Mammary epithelial cell (primary cell): ENCODE results near the gene CADM2.

Experiments
- EZH2 ChIP-seq: IDR thresholded peaks from 2 replicates; pipeline ENCODE4 v1.6.1; 2012; ENCODE audit warnings: low read length, inconsistent platforms, borderline replicate concordance
- TF ChIP-seq, protein P1 (sequence below), 2 donors: IDR thresholded peaks in 1 of 2; conservative IDR thresholded peaks in 1 of 2; 2 replicates each; pipeline ENCODE4 v1.5.1; 2011 to 2012; ENCODE audit warnings: inconsistent platforms in 2 of 2, low read length in 2 of 2, mild to moderate bottlenecking in 2 of 2, control low read depth in 1 of 2, low read depth in 1 of 2; ENCODE audit not compliant: insufficient read depth in 1 of 2; ENCODE audit errors: extremely low read depth in 1 of 2

- TF ChIP-seq, protein P1, sequence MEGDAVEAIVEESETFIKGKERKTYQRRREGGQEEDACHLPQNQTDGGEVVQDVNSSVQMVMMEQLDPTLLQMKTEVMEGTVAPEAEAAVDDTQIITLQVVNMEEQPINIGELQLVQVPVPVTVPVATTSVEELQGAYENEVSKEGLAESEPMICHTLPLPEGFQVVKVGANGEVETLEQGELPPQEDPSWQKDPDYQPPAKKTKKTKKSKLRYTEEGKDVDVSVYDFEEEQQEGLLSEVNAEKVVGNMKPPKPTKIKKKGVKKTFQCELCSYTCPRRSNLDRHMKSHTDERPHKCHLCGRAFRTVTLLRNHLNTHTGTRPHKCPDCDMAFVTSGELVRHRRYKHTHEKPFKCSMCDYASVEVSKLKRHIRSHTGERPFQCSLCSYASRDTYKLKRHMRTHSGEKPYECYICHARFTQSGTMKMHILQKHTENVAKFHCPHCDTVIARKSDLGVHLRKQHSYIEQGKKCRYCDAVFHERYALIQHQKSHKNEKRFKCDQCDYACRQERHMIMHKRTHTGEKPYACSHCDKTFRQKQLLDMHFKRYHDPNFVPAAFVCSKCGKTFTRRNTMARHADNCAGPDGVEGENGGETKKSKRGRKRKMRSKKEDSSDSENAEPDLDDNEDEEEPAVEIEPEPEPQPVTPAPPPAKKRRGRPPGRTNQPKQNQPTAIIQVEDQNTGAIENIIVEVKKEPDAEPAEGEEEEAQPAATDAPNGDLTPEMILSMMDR (conservative IDR thresholded peaks at IDR 0.05 in 1 of 2, IDR thresholded peaks at IDR 0.05 in 1 of 2; ENCODE audit: extremely low read depth in 1 of 2, insufficient read depth in 1 of 2, low read depth in 1 of 2, low read length in 2 of 2): no peak
- TF ChIP-seq EZH2: no peak
Observed at GRCh38 chr3:85627932-85628331, 669.1 kb downstream of the CADM2 start.
